GM19240 (cell line): ENCODE data around the gene LDLR.
"Not testable (repeated sequence)": the region's sequence is repeated elsewhere in the genome, so short reads cannot be mapped to it uniquely, and the experiment has no call there.

Experiments used
- DNase-seq: peaks from one replicate; pipeline ENCODE4 v3.0.0; 2011; ENCODE audit warnings: low spot score; ENCODE audit not compliant: insufficient read length

Gene LDLR

DNA sequence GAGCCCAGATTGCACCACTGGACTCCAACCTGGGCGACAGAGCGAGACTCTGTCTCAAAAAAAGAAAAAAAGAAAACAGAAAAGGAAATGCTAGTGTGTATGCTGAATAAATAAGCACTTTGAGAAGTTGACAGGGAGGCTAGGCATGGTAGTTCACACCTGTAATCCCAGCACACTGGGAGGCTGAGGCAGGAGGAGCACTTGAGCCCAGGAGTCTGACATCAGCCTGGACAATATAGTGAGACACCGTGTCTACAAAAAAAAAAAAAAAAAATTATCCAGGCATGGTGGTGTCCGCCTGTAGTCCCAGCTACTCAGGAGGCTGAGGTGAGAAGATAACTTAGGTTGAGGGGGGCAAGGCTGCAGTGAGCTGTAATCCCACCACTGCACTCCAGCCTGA lies 19.1 kb upstream of the LDLR start:
- no peak for DNase-seq

GRCh38 chr19:11073568-11073967 lies 15.7 kb upstream of the LDLR start:
- no peak for DNase-seq

DNA sequence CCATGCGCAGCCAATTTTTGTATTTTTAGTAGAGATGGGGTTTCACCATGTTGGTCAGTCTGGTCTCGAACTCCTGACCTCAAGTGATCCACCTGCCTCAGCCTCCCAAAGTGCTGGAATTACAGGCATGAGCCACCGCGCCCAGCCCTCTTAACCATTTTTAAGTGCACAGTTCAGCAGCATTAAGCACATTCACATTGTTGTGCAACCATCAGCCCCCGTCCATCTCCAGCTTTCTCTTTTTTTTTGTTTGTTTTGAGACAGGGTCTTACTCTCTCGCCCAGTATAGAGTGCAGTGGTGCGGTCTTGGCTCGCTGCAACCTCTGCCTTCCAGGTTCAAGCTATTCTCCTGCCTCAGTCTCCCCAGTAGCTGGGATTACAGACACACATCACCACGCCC lies 12.5 kb upstream of the LDLR start:
- not testable (repeated sequence) for DNase-seq

DNA sequence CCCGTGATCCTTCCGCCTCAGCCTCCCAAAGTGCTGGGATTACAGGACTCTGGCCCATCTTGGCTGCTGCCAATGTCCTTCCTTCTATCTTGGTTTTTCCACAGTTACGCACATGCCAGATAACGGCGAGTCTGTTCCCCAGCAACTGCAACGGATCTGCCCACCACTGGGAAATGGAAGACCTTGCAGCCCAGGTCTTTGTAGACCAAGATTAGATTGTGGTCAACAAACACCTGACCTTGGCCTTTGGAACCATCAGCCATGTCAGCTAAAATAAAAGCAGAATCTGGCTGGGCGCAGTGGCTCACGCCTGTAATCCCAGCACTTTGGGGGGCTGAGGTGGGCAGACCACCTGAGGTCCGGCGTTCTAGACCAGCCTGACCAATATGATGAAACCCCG lies 10.4 kb upstream of the LDLR start:
- no peak for DNase-seq

DNA sequence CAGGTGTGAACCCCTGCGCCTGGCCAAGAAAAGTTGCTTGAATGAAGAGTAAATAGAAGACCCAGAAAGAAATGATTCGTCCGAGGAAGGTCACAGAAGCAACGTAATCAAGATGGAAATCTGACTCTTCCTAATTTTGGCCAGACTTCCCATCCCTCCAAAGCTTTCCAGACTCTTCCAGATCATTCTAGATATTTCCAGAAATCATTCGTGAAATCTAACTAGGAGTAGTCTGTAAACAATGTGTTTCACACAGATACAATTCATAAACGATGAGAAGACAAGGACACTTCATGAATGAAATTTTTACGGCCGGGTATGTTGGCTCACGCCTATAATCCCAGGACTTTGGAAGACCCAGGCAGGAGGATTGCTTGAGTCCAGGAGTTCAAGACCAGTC lies 9.3 kb upstream of the LDLR start:
- DNase-seq: no peak

DNA sequence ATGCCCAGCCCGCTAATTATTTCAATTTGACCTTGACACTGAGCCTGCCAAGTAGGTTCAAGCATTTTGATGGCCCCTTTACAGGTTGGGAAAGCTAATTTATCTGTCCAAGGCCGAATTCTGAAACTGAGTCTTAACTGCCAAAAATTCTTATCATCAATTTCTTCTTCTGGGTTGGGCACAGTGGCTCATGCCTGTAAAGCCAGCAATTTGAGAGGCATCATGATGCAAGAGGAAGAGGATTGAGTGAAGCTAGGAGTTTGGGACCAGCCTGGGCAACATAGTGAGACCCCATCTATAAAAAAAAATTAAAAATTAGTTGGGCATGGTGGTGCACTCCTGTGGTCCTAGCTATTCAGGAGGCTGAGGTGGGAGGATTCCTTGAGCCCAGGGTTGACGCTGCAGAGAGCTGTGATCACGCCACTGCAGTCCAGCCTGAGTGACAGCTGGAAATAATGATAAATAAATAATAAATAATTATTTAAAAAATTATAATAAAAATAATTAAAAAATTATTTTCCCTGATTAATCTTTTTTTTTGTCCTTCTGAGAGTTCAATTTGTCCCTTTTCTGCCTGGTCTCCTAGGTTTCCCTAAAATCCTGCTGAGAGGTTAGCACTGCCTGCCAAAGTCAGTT lies 1.3 kb upstream of the LDLR start:
- DNase-seq: no peak

GRCh38 chr19:11088506-11089253 lies 583 bp upstream of the LDLR start:
- no peak for DNase-seq

GRCh38 chr19:11090014-11090263 lies 676 bp downstream of the LDLR start:
- not testable (repeated sequence) for DNase-seq

- peak; percentile 77 for DNase-seq
Observed at GRCh38 chr19:11090264-11090996, 1.2 kb downstream of the LDLR start.

- no peak for DNase-seq
Observed at GRCh38 chr19:11090997-11091702, 1.9 kb downstream of the LDLR start.

- DNase-seq: no peak
Observed at GRCh38 chr19:11091703-11092153, 2.5 kb downstream of the LDLR start.

- DNase-seq: no peak
Observed at GRCh38 chr19:11092181-11092538, 2.9 kb downstream of the LDLR start.

DNA sequence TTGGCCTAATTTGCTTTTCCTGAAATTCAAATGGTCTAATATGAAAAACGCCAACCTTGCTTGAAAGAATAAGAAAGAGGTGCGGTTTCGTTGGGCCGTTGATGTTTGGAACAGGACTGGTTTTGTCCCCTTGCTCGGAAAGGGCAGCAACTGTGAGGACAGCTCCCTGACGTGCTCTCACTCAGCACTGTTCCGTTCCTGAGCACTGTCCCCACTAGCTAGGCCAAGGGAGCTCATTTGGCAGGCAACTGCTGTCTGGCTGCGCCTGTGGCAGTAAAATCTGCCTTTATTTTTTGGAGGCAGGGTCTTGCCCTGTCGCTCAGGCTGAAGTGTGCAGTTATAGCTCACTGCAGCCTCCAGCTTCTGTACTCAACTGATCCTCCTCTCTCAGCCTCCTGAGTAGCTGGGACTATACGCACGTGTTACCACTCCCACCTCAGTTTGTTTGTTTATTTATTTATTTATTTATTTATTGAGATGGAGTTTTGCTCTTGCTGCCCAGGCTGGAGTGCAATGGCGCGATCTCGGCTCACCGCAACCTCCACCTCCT lies 4.5 kb downstream of the LDLR start:
- DNase-seq: no peak

DNA sequence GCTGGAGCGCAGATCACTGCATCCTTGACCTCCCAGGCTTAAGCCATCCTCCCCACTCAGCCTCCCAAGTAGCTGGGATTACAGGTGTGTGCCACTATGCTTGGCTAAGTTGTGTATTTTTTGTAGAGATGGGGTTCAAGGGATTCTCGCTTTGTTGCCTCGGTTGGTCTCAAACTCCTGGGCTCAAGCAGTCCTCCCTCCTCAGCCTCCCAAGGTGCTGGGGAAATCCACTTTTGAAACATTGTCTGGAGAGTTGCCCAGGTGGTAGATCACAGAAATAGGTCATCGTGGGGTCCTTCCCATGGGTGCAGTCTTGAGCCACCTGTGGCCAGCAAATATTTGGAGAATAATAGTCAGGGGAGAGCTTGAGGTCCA lies 5.2 kb downstream of the LDLR start:
- DNase-seq: no peak

DNA sequence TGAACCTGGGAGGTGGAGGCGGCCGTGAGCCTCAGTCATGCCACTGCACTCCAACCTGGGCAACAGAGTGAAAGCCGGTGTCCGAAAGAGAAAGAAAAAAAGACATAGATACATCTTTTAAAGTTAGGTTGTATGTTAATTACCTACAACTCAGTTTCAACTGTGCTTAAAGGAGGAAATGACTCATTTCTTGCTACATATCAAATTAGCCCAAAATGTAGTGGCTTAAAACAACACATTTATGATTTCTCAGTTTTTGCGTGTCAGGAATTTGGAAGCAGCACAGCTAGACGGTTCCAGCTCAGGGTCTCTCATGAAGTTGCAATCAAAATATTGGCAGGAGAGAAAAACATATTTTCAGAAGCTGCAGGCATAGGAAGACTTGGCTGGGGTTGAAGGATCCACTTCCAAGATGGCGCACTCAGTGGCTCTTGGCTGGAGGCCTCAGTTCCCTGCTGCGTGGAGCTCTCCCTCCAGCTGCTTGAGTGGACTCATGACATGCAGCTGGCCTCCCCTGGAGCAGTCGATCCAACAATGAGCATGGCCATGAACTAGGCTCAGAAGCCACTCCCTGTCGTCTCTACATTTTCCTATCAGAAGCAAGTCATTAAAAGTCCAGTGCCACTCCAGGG lies 7.1 kb downstream of the LDLR start:
- DNase-seq: peak; percentile 26

- not testable (repeated sequence) for DNase-seq
Observed at GRCh38 chr19:11097367-11097766, 8.1 kb downstream of the LDLR start.

- no peak for DNase-seq
Observed at GRCh38 chr19:11098327-11098726, 9.1 kb downstream of the LDLR start.

DNA sequence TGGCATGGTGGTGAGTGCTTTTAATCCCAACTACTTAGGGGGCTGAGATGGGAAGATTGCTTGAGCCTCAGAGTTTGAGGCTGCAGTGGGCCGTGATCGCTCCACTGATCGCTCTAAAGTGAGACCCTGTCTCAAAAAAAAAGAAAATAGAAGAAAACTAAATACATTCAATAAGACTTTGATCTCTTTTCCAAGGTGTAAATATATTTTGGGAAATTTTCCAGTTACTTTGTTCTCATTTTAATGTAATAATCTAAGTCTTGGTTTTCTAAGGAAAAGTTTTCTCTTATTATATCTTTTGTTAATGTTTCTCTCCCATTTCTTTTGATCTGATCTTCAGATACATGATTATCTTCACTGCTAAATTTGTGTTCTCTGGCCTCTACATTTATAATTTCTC lies 9.6 kb downstream of the LDLR start:
- DNase-seq: no peak

DNA sequence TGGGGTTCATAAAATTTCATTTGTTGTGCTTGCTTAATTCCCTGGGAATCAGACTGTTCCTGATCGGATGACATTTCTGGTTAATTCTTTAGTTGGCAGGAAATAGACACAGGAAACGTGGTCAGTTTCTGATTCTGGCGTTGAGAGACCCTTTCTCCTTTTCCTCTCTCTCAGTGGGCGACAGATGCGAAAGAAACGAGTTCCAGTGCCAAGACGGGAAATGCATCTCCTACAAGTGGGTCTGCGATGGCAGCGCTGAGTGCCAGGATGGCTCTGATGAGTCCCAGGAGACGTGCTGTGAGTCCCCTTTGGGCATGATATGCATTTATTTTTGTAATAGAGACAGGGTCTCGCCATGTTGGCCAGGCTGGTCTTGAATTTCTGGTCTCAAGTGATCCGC lies 10.8 kb downstream of the LDLR start:
- DNase-seq: no peak

DNA sequence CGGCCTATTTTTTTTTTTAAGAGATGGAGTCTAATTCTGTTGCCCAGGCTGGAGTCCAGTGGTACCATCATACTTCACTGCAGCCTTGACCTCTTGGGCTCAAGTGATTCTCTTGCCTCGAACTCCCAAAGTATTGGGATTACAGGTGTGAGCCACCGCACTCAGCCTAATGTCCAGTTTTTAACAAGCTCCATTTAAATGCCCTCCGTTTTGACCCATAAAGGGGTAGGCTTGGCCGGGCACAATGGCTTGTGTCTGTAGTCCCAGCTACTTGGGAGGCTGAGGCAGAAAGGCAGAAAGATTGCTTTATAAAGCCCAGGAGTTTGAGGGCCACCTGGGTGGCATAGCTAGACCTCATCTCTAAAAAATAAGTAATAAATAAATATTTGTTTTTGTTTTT lies 11.8 kb downstream of the LDLR start:
- no peak for DNase-seq

DNA sequence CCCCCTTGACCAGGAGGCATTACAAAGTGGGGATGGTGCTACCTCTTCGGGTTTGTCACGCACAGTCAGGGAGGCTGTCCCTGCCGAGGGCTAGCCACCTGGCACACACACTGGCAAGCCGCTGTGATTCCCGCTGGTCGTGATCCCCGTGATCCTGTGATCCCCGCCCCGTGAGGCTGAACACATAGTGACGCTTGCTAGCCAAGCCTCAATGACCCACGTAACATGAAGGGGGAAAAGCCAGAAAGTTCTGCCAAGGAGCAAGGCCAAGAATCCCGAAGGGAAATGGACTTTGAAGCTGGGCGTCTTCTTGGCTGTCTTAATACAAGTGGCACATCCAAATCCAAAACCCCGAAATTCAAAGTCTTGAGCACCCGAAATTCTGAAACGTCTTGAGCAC lies 13.7 kb downstream of the LDLR start:
- DNase-seq: no peak
